KOPT-K1 (cell line): ENCODE results near the gene TPP1.

ENCODE experiments used
- H3K27ac ChIP-seq: fragments of 200-600 bp; sonication (generic); 2 replicates; pipeline ENCODE4 v1.5.1; 2016; ENCODE audit warnings: antibody characterized with exemption, mild to moderate bottlenecking, low read depth, low read length; ENCODE audit not compliant: poor library complexity, severe bottlenecking
- H3K36me3 ChIP-seq: fragments of 200-600 bp; sonication (generic); 2 replicates; pipeline ENCODE4 v1.5.1; 2017; ENCODE audit warnings: antibody characterized with exemption, mild to moderate bottlenecking, low read length, moderate library complexity; ENCODE audit not compliant: insufficient read depth
- H3K9me3 ChIP-seq: fragments of 200-600 bp; sonication (generic); 2 replicates; pipeline ENCODE4 v1.5.1; 2017; ENCODE audit warnings: antibody characterized with exemption, low read length, mild to moderate bottlenecking; ENCODE audit not compliant: insufficient read depth, poor library complexity, severe bottlenecking

TPP1 gene

GRCh38 chr11:6625832-6626420 is 6.7 kb upstream of the TPP1 start:
- Histone ChIP-seq H3K9me3 (no peaks in the 10 kb centered on the region), H3K27ac (no peak overlapping the region), H3K36me3 (peaks cover 42% of the 10 kb centered on the region; the same call in 1 of the 2 replicates)

- Histone ChIP-seq H3K27ac (no peak overlapping the region), H3K36me3 (peaks cover 38% of the 10 kb centered on the region; the same call in 1 of the 2 replicates), H3K9me3 (no peaks in the 10 kb centered on the region)
These were observed 6.1 kb upstream of the TPP1 start for GRCh38 chr11:6625156-6625831.

- H3K36me3 ChIP-seq = peaks cover 27% of the 10 kb centered on the region; the same call in 1 of the 2 replicates
- no peak overlapping the region for H3K27ac ChIP-seq
These were observed 4.5 kb upstream of the TPP1 start for GRCh38 chr11:6623391-6624363.

GRCh38 chr11:6622261-6623171 is 3.3 kb upstream of the TPP1 start:
- H3K36me3 ChIP-seq = peaks cover 27% of the 10 kb centered on the region; the same call in 1 of the 2 replicates
- H3K27ac ChIP-seq = no peak overlapping the region
- no peaks in the 10 kb centered on the region for H3K9me3 ChIP-seq

More at GRCh38 chr11:6623391-6624363, 4.5 kb upstream of the TPP1 start:
- H3K9me3 ChIP-seq = no peaks in the 10 kb centered on the region

- Histone ChIP-seq H3K27ac (no peak overlapping the region), H3K9me3 (no peaks in the 10 kb centered on the region), H3K36me3 (peaks cover 22% of the 10 kb centered on the region; the same call in 1 of the 2 replicates)
These were observed 2.5 kb upstream of the TPP1 start for GRCh38 chr11:6621711-6622211.

GRCh38 chr11:6620636-6621035 is 1.4 kb upstream of the TPP1 start:
- peaks cover 17% of the 10 kb centered on the region; the same call in 1 of the 2 replicates for H3K36me3 ChIP-seq

GRCh38 chr11:6618117-6619003 is 862 bp downstream of the TPP1 start:
- H3K9me3 ChIP-seq = no peaks in the 10 kb centered on the region
- H3K36me3 ChIP-seq = peaks cover 16% of the 10 kb centered on the region; the same call in 1 of the 2 replicates
- H3K27ac ChIP-seq = peak overlapping the region; percentile 57

More at GRCh38 chr11:6620636-6621035, 1.4 kb upstream of the TPP1 start:
- Histone ChIP-seq H3K9me3 (no peaks in the 10 kb centered on the region), H3K27ac (no peak overlapping the region)

GRCh38 chr11:6617315-6617781 is 1.9 kb downstream of the TPP1 start:
- peaks cover 16% of the 10 kb centered on the region; the same call in 1 of the 2 replicates for H3K36me3 ChIP-seq
- no peak overlapping the region for H3K27ac ChIP-seq

GRCh38 chr11:6616596-6617250 is 2.5 kb downstream of the TPP1 start:
- Histone ChIP-seq H3K9me3 (no peaks in the 10 kb centered on the region), H3K36me3 (peaks cover 16% of the 10 kb centered on the region; the same call in 1 of the 2 replicates), H3K27ac (no peak overlapping the region)

More at GRCh38 chr11:6617315-6617781, 1.9 kb downstream of the TPP1 start:
- H3K9me3 ChIP-seq = no peaks in the 10 kb centered on the region

GRCh38 chr11:6615882-6616585 is 3.2 kb downstream of the TPP1 start:
- Histone ChIP-seq H3K9me3 (no peaks in the 10 kb centered on the region), H3K27ac (no peak overlapping the region), H3K36me3 (peaks cover 18% of the 10 kb centered on the region)

GRCh38 chr11:6615046-6615445 is 4.2 kb downstream of the TPP1 start:
- Histone ChIP-seq H3K36me3 (peaks cover 28% of the 10 kb centered on the region), H3K9me3 (no peaks in the 10 kb centered on the region), H3K27ac (no peak overlapping the region)

GRCh38 chr11:6614446-6614845 is 4.8 kb downstream of the TPP1 start:
- Histone ChIP-seq H3K27ac (no peak overlapping the region), H3K9me3 (no peaks in the 10 kb centered on the region), H3K36me3 (peaks cover 34% of the 10 kb centered on the region)
